Measurements from ENCODE around the gene TST.
"Not testable (repeated sequence)": the region's sequence is repeated elsewhere in the genome, so short reads cannot be mapped to it uniquely, and the experiment has no call there.

The TST gene

DNA sequence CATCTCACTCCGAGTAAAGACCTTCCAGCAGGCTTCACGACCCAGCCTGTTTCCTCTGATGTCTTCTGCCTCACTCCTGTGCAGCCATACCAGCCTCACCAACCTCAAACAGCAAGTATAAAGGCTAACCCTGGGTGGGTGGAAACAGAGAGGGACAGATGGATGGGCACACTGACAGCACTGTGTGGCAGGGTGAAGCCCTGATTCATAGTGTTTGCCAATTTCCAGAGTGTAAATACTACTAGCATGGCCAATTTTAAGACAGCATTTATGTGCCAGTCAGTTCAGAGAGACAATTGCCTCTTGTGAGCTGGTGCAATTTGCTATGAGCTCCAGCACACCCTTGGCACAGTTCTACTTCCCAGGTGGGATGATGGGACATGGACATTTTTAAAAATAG is 21.5 kb downstream of the TST start:
- TF ChIP-seq, protein P1, sequence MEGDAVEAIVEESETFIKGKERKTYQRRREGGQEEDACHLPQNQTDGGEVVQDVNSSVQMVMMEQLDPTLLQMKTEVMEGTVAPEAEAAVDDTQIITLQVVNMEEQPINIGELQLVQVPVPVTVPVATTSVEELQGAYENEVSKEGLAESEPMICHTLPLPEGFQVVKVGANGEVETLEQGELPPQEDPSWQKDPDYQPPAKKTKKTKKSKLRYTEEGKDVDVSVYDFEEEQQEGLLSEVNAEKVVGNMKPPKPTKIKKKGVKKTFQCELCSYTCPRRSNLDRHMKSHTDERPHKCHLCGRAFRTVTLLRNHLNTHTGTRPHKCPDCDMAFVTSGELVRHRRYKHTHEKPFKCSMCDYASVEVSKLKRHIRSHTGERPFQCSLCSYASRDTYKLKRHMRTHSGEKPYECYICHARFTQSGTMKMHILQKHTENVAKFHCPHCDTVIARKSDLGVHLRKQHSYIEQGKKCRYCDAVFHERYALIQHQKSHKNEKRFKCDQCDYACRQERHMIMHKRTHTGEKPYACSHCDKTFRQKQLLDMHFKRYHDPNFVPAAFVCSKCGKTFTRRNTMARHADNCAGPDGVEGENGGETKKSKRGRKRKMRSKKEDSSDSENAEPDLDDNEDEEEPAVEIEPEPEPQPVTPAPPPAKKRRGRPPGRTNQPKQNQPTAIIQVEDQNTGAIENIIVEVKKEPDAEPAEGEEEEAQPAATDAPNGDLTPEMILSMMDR (conservative IDR thresholded peaks at IDR 0.05; ENCODE audit: low read length): no peak
- no peak overlapping the region for H3K4me3 ChIP-seq (ENCODE audit: low read length)
- DNase-seq (ENCODE audit: low read depth): no peak

DNA sequence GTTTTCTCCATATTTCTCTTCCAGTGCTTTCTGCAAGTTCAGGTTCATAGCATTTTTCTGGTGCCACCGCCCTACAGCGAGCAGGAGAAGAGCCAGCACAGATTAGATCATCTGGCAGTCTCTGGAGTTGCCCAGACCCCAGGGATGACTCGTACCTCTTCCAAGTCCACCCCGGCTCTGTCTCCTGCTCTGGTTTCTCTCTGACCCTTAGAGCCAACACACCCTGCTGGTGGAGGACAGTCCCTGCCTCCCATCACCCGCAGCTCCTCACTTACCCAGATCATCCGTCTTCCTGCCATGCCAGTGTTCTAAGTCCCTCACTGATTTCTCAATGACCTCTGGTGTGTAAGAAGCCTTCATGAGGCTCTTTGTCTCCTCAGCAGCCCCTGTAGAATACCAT is 28.0 kb downstream of the TST start:
- H3K4me3 ChIP-seq (ENCODE audit: low read length): no peak overlapping the region
- TF ChIP-seq, protein P1 (conservative IDR thresholded peaks at IDR 0.05; ENCODE audit: low read length): no peak
- no peak for DNase-seq (ENCODE audit: low read depth)

DNA sequence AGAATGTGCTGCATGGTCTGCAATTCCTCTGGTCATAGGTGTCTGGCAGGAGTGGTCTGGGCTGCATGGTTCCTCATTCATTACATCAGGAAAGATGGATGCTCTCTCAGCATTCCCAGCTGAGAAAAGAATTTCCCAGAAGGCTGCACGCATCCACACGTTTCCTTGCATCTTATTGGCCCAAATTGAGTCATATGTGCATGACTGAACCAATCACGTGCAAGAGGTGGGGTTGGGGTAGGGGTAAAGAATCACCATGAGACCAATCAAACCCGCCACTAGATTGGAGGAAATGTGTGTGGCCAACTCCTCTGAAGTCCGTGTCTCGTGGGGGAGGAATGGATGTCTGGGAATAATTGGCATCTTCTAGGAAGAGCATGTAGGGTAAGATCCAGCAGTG is 28.8 kb downstream of the TST start:
- DNase-seq (ENCODE audit: low read depth): no peak
- TF ChIP-seq, protein P1 (conservative IDR thresholded peaks at IDR 0.05; ENCODE audit: low read length): no peak

DNA sequence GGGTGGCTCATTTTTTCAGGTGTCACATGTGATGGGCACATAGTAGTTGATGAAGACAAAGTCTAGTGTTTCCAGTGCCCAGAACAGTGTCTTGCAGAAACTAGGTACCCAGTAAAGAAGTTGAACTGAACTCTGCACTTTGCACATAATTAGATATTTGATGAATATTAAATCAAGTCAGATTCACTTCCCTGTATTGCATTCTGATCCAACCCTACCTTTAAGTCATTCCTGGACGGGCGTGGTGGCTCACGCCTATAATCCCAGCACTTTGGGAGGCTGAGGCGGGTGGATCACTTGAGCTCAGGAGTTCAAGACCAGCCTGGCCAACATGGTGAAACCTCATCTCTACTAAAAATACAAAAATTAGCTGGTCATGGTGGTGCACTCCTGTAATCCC is 30.2 kb downstream of the TST start:
- DNase-seq (ENCODE audit: low read depth); H3K4me3 ChIP-seq (ENCODE audit: low read length): not testable (repeated sequence)

More for the DNA sequence above, 28.8 kb downstream of the TST start:
- no peak overlapping the region for H3K4me3 ChIP-seq (ENCODE audit: low read length)

DNA sequence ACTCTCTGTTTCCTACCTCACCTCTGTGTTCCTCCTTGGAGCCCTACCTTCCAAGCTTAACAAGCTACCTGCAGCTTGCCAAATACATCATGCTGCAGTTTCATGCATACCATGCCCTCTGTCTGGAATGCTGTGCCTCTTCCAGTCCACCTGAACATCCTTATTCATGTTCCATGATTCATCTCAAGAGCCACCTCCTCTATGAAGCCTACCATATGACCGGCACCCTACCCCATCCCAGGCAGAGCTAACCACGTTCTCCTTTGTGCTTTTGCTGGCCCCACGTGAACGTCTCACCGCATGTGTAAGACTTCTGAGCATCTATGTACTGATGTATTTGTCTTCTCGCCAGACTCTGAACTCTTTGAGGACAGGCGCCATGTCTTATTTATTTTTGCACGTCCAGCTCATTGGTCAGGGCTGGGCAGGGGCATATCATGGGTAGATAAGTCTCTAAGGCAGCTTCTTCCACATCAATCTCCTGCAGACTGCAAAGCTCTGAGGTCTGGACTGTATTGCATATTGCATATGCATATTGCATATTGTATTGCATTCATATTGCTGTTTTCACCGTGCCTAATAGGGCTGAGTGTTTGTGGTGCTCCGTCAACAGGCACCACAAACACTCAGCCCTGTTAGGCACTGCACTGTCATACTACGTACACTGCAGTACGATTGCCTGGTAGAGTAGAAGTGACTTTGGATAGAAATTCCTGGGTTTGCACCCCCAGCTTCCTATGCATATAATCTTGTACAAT is 31.0 kb downstream of the TST start:
- H3K4me3 ChIP-seq (ENCODE audit: low read length): no peak overlapping the region
- DNase-seq (ENCODE audit: low read depth): no peak
- TF ChIP-seq, protein P1 (conservative IDR thresholded peaks at IDR 0.05; ENCODE audit: low read length): no peak

DNA sequence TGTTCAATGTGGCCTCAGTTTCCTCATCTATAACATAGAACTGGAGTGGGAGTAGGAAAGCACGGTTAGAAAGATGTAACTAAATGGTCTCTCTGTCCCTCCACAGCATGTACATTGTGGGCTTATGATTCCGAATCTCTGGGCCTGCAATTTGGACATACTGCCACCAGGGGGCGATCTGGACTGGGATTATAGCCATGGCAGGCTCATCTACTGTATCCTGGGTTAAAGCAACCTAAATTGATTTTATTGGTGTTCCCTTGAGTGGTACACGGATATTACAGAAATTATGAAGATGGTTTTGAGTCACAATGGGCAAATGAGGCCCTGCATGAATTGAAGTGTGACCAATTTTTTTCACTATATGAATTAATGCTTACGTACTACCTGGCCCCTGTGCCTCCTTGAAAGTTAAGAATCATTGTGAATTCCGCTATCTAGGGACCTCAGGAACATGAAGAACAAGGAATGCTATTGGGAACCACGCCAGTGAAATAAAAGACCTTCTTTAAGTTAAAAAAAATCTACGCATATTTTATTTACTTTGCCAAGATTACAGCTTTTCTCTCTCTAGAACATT is 32.9 kb downstream of the TST start:
- DNase-seq (ENCODE audit: low read depth): no peak
- TF ChIP-seq, protein P1 (conservative IDR thresholded peaks at IDR 0.05; ENCODE audit: low read length): peak; percentile 53
- no peak overlapping the region for H3K4me3 ChIP-seq (ENCODE audit: low read length)

DNA sequence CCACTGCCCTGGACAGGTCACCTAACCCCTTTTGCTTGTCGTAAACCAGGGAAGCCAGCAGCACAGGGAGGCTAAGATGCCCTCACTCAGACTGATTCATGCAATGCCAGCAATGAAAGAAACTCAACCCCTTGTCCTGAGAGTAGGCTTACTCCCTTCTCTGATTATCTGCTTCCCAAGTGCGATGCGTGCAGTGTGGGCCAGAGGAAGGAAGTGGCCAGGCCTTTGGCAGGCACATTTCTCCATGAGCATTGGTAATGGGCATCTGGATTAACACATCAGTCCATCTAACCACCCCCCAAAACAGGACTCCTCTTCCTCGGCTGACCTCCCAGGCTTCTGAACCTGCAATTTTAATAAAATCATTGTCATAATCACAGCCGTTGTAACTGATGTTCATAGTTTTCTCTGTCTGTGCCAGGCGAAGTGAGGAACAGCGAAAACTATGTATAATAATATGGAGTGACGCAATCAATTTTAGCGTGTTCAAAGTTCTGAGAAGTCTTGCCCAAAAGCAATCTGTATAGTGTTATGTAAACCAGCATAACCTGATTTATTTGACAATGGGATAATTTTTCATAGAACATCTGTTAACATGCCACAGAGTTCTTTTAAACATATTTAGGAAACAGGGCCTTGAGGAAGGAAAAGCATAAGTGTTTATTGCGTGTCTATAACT is 33.9 kb downstream of the TST start:
- no peak overlapping the region for H3K4me3 ChIP-seq (ENCODE audit: low read length)
- no peak for DNase-seq (ENCODE audit: low read depth)

More for the DNA sequence above, 33.9 kb downstream of the TST start:
- TF ChIP-seq, protein P1 (conservative IDR thresholded peaks at IDR 0.05; ENCODE audit: low read length): no peak
